OCI-LY1 (cell line): ENCODE data around the gene ATXN1.

Experiments used
- H2AFZ ChIP-seq: fragments of 200-600 bp; sonication (generic), shearing (Covaris generic); 2 replicates; pipeline ENCODE4 v1.6.0; 2014; ENCODE audit warnings: antibody characterized with exemption, mild to moderate bottlenecking, low read length
- H3F3A ChIP-seq: fragments of 200-600 bp; sonication (generic), shearing (Covaris generic); 2 replicates; pipeline ENCODE4 v1.6.0; 2014; ENCODE audit warnings: mild to moderate bottlenecking, antibody characterized with exemption, low read length, moderate library complexity; ENCODE audit not compliant: insufficient read depth
- H3K27ac ChIP-seq: fragments of 200-600 bp; sonication (generic); 2 replicates; pipeline ENCODE4 v1.5.1; 2014; ENCODE audit warnings: low read length, mixed run types, mild to moderate bottlenecking, low read depth; ENCODE audit not compliant: poor library complexity, severe bottlenecking
- H3K27me3 ChIP-seq: fragments of 200-600 bp; sonication (generic); 2 replicates; pipeline ENCODE4 v1.6.0; 2014; ENCODE audit warnings: antibody characterized with exemption, mild to moderate bottlenecking, low read length, moderate library complexity; ENCODE audit not compliant: insufficient read depth
- H3K36me3 ChIP-seq: fragments of 200-600 bp; sonication (generic); 2 replicates; pipeline ENCODE4 v1.6.1; 2014; ENCODE audit warnings: mild to moderate bottlenecking, antibody characterized with exemption, low read length, moderate library complexity, mixed read lengths; ENCODE audit not compliant: insufficient read depth
- H3K4me1 ChIP-seq: fragments of 200-600 bp; sonication (generic); 2 replicates; pipeline ENCODE4 v1.5.1; 2014; ENCODE audit warnings: mild to moderate bottlenecking, low read length, moderate library complexity; ENCODE audit not compliant: insufficient read depth, severe bottlenecking
- H3K4me2 ChIP-seq: fragments of 200-600 bp; sonication (generic), shearing (Covaris generic); 2 replicates; pipeline ENCODE4 v1.6.1; 2014; ENCODE audit warnings: low read length
- H3K4me3 ChIP-seq: fragments of 200-600 bp; sonication (generic); 2 replicates; pipeline ENCODE4 v1.5.1; 2014; ENCODE audit warnings: low read length, low read depth, mild to moderate bottlenecking, mixed read lengths; ENCODE audit not compliant: poor library complexity, severe bottlenecking
- H3K79me2 ChIP-seq: fragments of 200-600 bp; shearing (Covaris generic); 2 replicates; pipeline ENCODE4 v1.6.1; 2016; ENCODE audit warnings: mixed run types, low read length, mixed read lengths; ENCODE audit not compliant: insufficient read depth
- H3K9ac ChIP-seq: fragments of 200-600 bp; sonication (generic), shearing (Covaris generic); 2 replicates; pipeline ENCODE4 v1.6.1; 2014; ENCODE audit warnings: mild to moderate bottlenecking, low read length, mixed read lengths
- H3K9me2 ChIP-seq: fragments of 200-600 bp; sonication (generic), shearing (Covaris generic); 2 replicates; pipeline ENCODE4 v1.6.1; 2014; ENCODE audit warnings: low read depth, mild to moderate bottlenecking, low read length, mixed read lengths
- H3K9me3 ChIP-seq: fragments of 200-600 bp; shearing (Covaris generic); 2 replicates; pipeline ENCODE4 v1.6.1; 2014; ENCODE audit warnings: low read length, mixed read lengths
- H4K20me1 ChIP-seq: fragments of 200-600 bp; sonication (generic), shearing (Covaris generic); 2 replicates; pipeline ENCODE4 v1.6.0; 2016; ENCODE audit warnings: mild to moderate bottlenecking, low read length; ENCODE audit not compliant: insufficient read depth
- EZH2 ChIP-seq: fragments of 200-600 bp; sonication (generic), shearing (Covaris generic); IDR thresholded peaks from 2 replicates; pipeline ENCODE4 v1.8.0; 2017; ENCODE audit warnings: borderline replicate concordance, mixed run types, mild to moderate bottlenecking, antibody characterized with exemption, low read length, moderate library complexity, mixed read lengths
- TF ChIP-seq, protein P1 (sequence below): fragments of 200-600 bp; sonication (generic), shearing (Covaris generic); IDR thresholded peaks from 2 replicates; pipeline ENCODE4 v1.5.1; 2017; ENCODE audit warnings: mild to moderate bottlenecking, antibody characterized with exemption, low read length, moderate library complexity, mixed read lengths

The ATXN1 gene

DNA sequence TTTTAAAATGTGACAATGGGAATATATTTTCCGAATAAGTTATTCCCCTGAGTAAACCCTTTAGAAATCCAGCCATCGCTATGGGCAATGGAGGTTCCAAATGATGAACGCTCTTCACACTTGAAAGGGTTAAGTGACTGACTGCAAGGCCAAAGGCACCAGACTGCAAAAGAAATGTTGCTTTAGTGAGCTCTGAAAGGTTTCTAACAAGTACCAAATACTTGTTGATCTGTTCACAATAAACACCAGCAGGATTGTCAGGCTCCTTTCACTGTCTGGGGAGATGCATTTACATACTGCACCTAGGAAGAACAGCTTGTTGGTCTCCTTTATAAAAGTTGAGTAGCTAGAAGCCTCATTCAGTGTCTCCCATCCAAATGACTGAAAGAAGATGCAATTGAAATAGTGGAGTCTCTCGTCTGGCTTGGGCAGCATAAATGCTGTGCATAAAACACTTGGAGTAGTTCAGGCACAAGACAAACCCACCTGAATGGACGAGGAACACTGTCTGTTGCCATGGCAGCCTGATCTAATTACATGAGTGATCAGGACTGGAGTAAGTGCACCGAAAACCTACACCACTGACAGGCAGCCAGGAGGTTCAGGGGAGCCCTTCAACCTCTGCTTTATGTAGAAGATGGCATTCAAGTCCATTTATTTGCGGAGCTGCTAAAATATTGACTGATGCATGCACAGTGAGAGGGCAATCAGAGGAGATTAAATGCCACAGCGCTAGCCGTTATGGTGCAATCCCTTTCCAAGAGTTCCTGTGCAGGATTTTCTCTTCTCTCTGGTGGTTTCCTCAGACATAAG is 2.9 kb downstream of the ATXN1 start:
- H3K9ac ChIP-seq: no peak overlapping the region
- TF ChIP-seq, protein P1, sequence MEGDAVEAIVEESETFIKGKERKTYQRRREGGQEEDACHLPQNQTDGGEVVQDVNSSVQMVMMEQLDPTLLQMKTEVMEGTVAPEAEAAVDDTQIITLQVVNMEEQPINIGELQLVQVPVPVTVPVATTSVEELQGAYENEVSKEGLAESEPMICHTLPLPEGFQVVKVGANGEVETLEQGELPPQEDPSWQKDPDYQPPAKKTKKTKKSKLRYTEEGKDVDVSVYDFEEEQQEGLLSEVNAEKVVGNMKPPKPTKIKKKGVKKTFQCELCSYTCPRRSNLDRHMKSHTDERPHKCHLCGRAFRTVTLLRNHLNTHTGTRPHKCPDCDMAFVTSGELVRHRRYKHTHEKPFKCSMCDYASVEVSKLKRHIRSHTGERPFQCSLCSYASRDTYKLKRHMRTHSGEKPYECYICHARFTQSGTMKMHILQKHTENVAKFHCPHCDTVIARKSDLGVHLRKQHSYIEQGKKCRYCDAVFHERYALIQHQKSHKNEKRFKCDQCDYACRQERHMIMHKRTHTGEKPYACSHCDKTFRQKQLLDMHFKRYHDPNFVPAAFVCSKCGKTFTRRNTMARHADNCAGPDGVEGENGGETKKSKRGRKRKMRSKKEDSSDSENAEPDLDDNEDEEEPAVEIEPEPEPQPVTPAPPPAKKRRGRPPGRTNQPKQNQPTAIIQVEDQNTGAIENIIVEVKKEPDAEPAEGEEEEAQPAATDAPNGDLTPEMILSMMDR: no peak
- TF ChIP-seq EZH2: no peak

GRCh38 chr6:16757332-16757731 is 3.9 kb downstream of the ATXN1 start:
- no peaks in the 10 kb centered on the region for H3K9me2 ChIP-seq
- no peak overlapping the region for H3K4me3 ChIP-seq
- no peak overlapping the region for H3K27ac ChIP-seq
- H3F3A ChIP-seq: no peaks in the 10 kb centered on the region
- no peaks in the 10 kb centered on the region; the same call in none of the 2 replicates for H3K27me3 ChIP-seq
- no peaks in the 10 kb centered on the region for H3K36me3 ChIP-seq
- no peak overlapping the region for H3K4me2 ChIP-seq
- no peaks in the 10 kb centered on the region for H3K9me3 ChIP-seq
- no peak overlapping the region for H3K9ac ChIP-seq
- TF ChIP-seq, protein P1: no peak
- no peak for TF ChIP-seq EZH2
- no peaks in the 10 kb centered on the region for H3K79me2 ChIP-seq
- no peaks in the 10 kb centered on the region for H4K20me1 ChIP-seq
- peaks cover 19% of the 10 kb centered on the region for H3K4me1 ChIP-seq
- no peak overlapping the region for H2AFZ ChIP-seq

More for the DNA sequence above, 2.9 kb downstream of the ATXN1 start:
- no peak overlapping the region for H2AFZ ChIP-seq
- no peaks in the 10 kb centered on the region for H3F3A ChIP-seq
- H3K9me2 ChIP-seq: no peaks in the 10 kb centered on the region
- H3K27me3 ChIP-seq: no peaks in the 10 kb centered on the region; the same call in none of the 2 replicates
- H3K9me3 ChIP-seq: no peaks in the 10 kb centered on the region
- no peaks in the 10 kb centered on the region for H3K36me3 ChIP-seq
- H3K4me1 ChIP-seq: peaks cover 25% of the 10 kb centered on the region
- no peaks in the 10 kb centered on the region for H3K79me2 ChIP-seq
- no peak overlapping the region for H3K4me2 ChIP-seq
- H4K20me1 ChIP-seq: no peaks in the 10 kb centered on the region
- H3K27ac ChIP-seq: no peak overlapping the region
- H3K4me3 ChIP-seq: no peak overlapping the region

- no peak overlapping the region for H2AFZ ChIP-seq
- no peaks in the 10 kb centered on the region for H3F3A ChIP-seq
- H3K9ac ChIP-seq: no peak overlapping the region
- no peaks in the 10 kb centered on the region; the same call in none of the 2 replicates for H3K27me3 ChIP-seq
- H4K20me1 ChIP-seq: no peaks in the 10 kb centered on the region
- H3K9me3 ChIP-seq: no peaks in the 10 kb centered on the region
- no peaks in the 10 kb centered on the region for H3K9me2 ChIP-seq
- H3K27ac ChIP-seq: no peak overlapping the region
- peaks cover 13% of the 10 kb centered on the region for H3K4me1 ChIP-seq
- no peak overlapping the region for H3K4me3 ChIP-seq
- no peak overlapping the region for H3K4me2 ChIP-seq
- no peak for TF ChIP-seq EZH2
- TF ChIP-seq, protein P1: no peak
- H3K79me2 ChIP-seq: no peaks in the 10 kb centered on the region
- no peaks in the 10 kb centered on the region for H3K36me3 ChIP-seq
These were observed 4.5 kb downstream of the ATXN1 start for GRCh38 chr6:16756660-16757255.
